Measurements from ENCODE around the gene COMP.

The COMP gene

DNA sequence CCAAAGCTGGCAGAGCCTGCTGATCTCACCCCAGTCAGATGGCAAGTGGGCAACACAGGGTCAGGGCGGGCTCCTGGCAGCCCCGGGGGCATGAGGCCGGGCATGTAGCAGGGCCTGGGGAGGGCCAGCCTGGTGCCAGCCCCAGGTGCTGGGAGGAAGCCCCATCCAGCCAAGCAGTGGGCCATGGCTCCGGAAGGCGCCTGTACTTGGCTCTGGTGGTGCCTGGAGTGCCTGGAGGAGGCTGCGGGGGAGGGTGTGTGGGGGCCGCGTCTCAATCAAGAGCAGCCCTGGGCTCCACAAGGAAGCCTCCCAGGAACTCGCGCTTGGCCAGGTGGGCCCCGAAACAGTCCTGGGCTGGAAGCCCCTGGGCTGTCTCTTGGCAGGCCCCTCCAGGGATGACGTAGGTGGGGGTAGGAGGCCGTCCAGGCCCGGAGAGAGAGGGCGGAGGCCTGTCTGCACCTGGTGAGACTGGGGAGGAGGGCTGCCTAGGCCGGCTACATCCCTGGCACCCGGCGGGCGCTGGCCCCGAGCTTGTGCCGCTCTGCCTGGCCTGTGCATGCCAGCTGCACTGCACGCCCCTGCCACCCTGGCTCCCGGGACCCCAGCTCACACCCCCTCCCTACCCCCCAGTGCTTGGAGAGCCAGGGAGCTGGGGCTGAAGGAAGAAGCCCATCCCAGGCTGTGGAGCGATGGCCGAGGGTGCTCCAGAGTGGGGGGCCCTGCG is 45.9 kb downstream of the COMP start:
- POLR2A ChIA-PET = interaction anchor here (0.7 kb wide), 1 partner anchor 86 kb away, joined by 3 read pairs; the partner anchor contains the start of gene UPF1
- peaks cover 0 to 3% (median 2%) of the 10 kb centered on the region in 4 experiments for H3K36me3 ChIP-seq (ENCODE audit: control insufficient read depth in 4 of 4, insufficient read depth in 4 of 4, low read length in 3 of 4)

GRCh38 chr19:18743784-18744418 is 47.2 kb downstream of the COMP start:
- no peaks in the 10 kb centered on the region for H3K9me3 ChIP-seq (ENCODE audit: control extremely low read depth in 1 of 5, control insufficient read depth in 4 of 5, insufficient read depth in 2 of 5, low read depth in 1 of 5, low read length in 4 of 5)
- WGBS (ENCODE audit: insufficient coverage) = 98% methylated on average over 33 of the region's 36 CpGs

More for the DNA sequence above, 45.9 kb downstream of the COMP start:
- no peaks in the 10 kb centered on the region for H3K27me3 ChIP-seq (replicated peaks in 2 of 5; ENCODE audit: control insufficient read depth in 4 of 5, insufficient read depth in 5 of 5, low read length in 4 of 5)
- no peak overlapping the region for H3K27ac ChIP-seq (ENCODE audit: insufficient read depth in 1 of 2, low read depth in 1 of 2, low read length in 2 of 2, poor library complexity in 1 of 2, severe bottlenecking in 2 of 2)
- over 99% methylated on average over 14 of the region's 26 CpGs for WGBS (ENCODE audit: insufficient coverage)
- CTCF ChIA-PET = no interaction called here
- no peaks in the 10 kb centered on the region for H3K9me3 ChIP-seq (ENCODE audit: control extremely low read depth in 1 of 5, control insufficient read depth in 4 of 5, insufficient read depth in 2 of 5, low read depth in 1 of 5, low read length in 4 of 5)
- no peak overlapping the region for H3K4me3 ChIP-seq (ENCODE audit: control insufficient read depth in 1 of 7, extremely low read depth in 1 of 7, insufficient read depth in 4 of 7, low read depth in 2 of 7, low read length in 6 of 7)
- H3K4me1 ChIP-seq (ENCODE audit: control extremely low read depth in 1 of 4, control insufficient read depth in 4 of 4, insufficient read depth in 4 of 4, low read length in 3 of 4) = no peaks in the 10 kb centered on the region
- DNase-seq = no peak

GRCh38 chr19:18742838-18743783 is 48.0 kb downstream of the COMP start:
- ChIA-PET POLR2A (no interaction called here), CTCF (no interaction called here)
- WGBS (ENCODE audit: insufficient coverage) = 90% methylated on average over 32 of the region's 38 CpGs
- H3K27me3 ChIP-seq (replicated peaks in 2 of 5; ENCODE audit: control insufficient read depth in 4 of 5, insufficient read depth in 5 of 5, low read length in 4 of 5) = no peaks in the 10 kb centered on the region
- no peaks in the 10 kb centered on the region for H3K4me1 ChIP-seq (ENCODE audit: control extremely low read depth in 1 of 4, control insufficient read depth in 4 of 4, insufficient read depth in 4 of 4, low read length in 3 of 4)
- no peak overlapping the region for H3K27ac ChIP-seq (ENCODE audit: insufficient read depth in 1 of 2, low read depth in 1 of 2, low read length in 2 of 2, poor library complexity in 1 of 2, severe bottlenecking in 2 of 2)
- H3K9me3 ChIP-seq (ENCODE audit: control extremely low read depth in 1 of 5, control insufficient read depth in 4 of 5, insufficient read depth in 2 of 5, low read depth in 1 of 5, low read length in 4 of 5) = no peaks in the 10 kb centered on the region
- no peak overlapping the region for H3K4me3 ChIP-seq (ENCODE audit: control insufficient read depth in 1 of 7, extremely low read depth in 1 of 7, insufficient read depth in 4 of 7, low read depth in 2 of 7, low read length in 6 of 7)
- no peaks in the 10 kb centered on the region for H3K36me3 ChIP-seq (ENCODE audit: control insufficient read depth in 4 of 4, insufficient read depth in 4 of 4, low read length in 3 of 4)
- peak in 2 of 3 donors; percentile 38 to 53 for DNase-seq

More at GRCh38 chr19:18743784-18744418, 47.2 kb downstream of the COMP start:
- CTCF ChIA-PET = no interaction called here
- DNase-seq = no peak
- H3K36me3 ChIP-seq (ENCODE audit: control insufficient read depth in 4 of 4, insufficient read depth in 4 of 4, low read length in 3 of 4) = peaks cover 0 to under 1% (median 0%) of the 10 kb centered on the region in 4 experiments
- no peaks in the 10 kb centered on the region for H3K4me1 ChIP-seq (ENCODE audit: control extremely low read depth in 1 of 4, control insufficient read depth in 4 of 4, insufficient read depth in 4 of 4, low read length in 3 of 4)
- no peak overlapping the region for H3K27ac ChIP-seq (ENCODE audit: insufficient read depth in 1 of 2, low read depth in 1 of 2, low read length in 2 of 2, poor library complexity in 1 of 2, severe bottlenecking in 2 of 2)
- POLR2A ChIA-PET = no interaction called here
- no peak overlapping the region for H3K4me3 ChIP-seq (ENCODE audit: control insufficient read depth in 1 of 7, extremely low read depth in 1 of 7, insufficient read depth in 4 of 7, low read depth in 2 of 7, low read length in 6 of 7)
- H3K27me3 ChIP-seq (replicated peaks in 2 of 5; ENCODE audit: control insufficient read depth in 4 of 5, insufficient read depth in 5 of 5, low read length in 4 of 5) = no peaks in the 10 kb centered on the region

GRCh38 chr19:18742324-18742723 is 48.8 kb downstream of the COMP start:
- H3K36me3 ChIP-seq (ENCODE audit: control insufficient read depth in 4 of 4, insufficient read depth in 4 of 4, low read length in 3 of 4) = no peaks in the 10 kb centered on the region
- H3K4me1 ChIP-seq (ENCODE audit: control extremely low read depth in 1 of 4, control insufficient read depth in 4 of 4, insufficient read depth in 4 of 4, low read length in 3 of 4) = no peaks in the 10 kb centered on the region
- H3K27ac ChIP-seq (ENCODE audit: insufficient read depth in 1 of 2, low read depth in 1 of 2, low read length in 2 of 2, poor library complexity in 1 of 2, severe bottlenecking in 2 of 2) = no peak overlapping the region
- 97% methylated on average over 14 of the region's 14 CpGs for WGBS (ENCODE audit: insufficient coverage)
- ChIA-PET CTCF (interaction anchor here (1.3 kb wide), 1 partner anchor 10 kb away, joined by 3 read pairs; no protein-coding TSS in a partner anchor), POLR2A (no interaction called here)
- H3K9me3 ChIP-seq (ENCODE audit: control extremely low read depth in 1 of 5, control insufficient read depth in 4 of 5, insufficient read depth in 2 of 5, low read depth in 1 of 5, low read length in 4 of 5) = no peaks in the 10 kb centered on the region
- no peaks in the 10 kb centered on the region for H3K27me3 ChIP-seq (replicated peaks in 2 of 5; ENCODE audit: control insufficient read depth in 4 of 5, insufficient read depth in 5 of 5, low read length in 4 of 5)
- DNase-seq = no peak
- H3K4me3 ChIP-seq (ENCODE audit: control insufficient read depth in 1 of 7, extremely low read depth in 1 of 7, insufficient read depth in 4 of 7, low read depth in 2 of 7, low read length in 6 of 7) = no peak overlapping the region

DNA sequence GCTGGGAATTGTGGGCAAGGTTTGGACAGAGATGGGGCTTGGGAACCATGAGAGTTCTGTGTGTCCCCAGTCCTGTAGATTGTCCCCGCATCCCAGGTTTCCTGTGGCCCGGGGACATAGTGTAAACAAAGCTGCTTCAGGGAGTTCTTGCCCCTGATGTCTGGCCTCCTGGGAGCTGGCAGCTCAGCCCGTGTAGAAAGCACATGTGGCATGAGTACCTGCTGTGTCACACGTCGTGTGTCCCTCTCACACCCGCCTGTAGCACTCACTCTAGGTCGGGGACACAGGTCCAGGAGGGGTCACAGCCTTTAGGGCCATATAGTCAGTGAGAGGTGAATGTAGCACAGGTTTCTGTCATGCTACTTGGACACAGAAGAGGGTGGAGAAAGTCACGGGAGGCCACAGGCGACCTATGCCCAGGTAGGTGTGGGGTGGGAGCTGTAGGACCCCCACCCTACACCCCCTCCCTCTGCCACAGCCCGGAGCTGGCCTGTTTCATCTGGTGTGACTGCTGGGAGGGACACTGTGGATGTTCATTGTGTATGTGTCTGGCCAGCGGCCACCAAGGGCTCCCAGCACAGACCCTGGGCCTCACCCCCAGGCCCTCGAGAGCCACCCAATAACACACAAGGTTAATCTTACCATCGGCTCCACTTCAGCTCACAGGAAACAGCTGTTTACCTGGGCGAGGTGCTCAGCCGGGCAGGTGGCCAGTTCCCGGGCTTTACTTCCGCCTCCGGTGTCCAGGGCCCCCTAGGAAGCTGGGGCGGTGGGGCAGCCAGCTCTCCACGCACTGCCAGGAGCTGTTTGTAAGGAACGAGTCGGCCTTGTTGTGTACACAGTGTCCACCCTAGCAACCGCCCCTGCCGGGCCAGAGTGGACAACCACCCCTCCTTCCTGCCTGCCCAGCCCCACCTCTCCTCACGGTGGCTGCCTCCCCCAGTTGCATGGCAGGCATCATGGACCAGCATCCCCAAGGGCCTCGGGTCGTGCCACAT is 49.7 kb downstream of the COMP start:
- ChIA-PET POLR2A (no interaction called here), CTCF (interaction anchor here (0.6 to 1.3 kb wide), 2 partner anchors 9 to 327 kb away, joined by 3 to 4 read pairs; no protein-coding TSS in a partner anchor)

DNA sequence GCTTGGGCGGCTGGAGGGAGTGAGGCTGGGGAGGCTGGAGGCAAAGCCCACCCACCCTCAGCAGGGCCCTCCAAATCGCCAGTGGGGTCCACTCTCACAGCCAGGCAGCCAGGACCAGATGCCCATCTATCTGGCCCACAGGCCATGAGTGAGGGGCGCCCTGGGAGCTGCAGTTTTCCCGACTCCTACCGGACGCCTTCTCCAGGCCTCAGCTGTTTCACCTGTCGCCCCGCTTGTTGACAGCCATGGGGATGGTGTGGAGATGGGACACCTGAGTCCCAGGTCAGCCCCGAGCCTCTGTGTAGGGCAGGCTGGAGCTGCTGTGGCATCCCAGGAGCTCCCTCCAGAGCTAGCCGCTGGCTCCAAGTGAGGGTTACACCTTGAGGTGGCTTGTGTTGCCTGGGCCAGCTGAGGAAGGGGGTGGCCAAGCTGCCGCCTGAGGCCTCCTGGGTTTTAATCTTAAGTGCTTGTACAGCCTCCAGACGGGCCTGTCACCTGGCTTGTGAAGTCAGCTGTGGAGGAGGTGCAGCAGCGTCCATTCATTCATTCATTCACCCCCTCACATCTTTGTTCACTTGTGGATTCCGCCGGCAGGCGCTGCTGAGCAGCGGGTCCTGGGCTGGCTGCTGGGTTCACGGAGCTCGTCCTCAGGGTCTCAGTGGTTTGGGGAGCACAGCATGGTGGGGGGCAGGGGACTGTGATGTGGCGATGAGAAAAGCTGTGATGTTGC is 52.0 kb downstream of the COMP start:
- DNase-seq = no peak
- ChIA-PET POLR2A (no interaction called here), CTCF (interaction anchor here (0.6 kb wide), 1 partner anchor 31 kb away, joined by 3 read pairs; no protein-coding TSS in a partner anchor)

More for the DNA sequence above, 49.7 kb downstream of the COMP start:
- Histone ChIP-seq H3K4me3 (ENCODE audit: control insufficient read depth in 1 of 7, extremely low read depth in 1 of 7, insufficient read depth in 4 of 7, low read depth in 2 of 7, low read length in 6 of 7) (no peak overlapping the region), H3K4me1 (ENCODE audit: control extremely low read depth in 1 of 4, control insufficient read depth in 4 of 4, insufficient read depth in 4 of 4, low read length in 3 of 4) (no peaks in the 10 kb centered on the region), H3K27ac (ENCODE audit: insufficient read depth in 1 of 2, low read depth in 1 of 2, low read length in 2 of 2, poor library complexity in 1 of 2, severe bottlenecking in 2 of 2) (no peak overlapping the region), H3K27me3 (replicated peaks in 2 of 5; ENCODE audit: control insufficient read depth in 4 of 5, insufficient read depth in 5 of 5, low read length in 4 of 5) (no peaks in the 10 kb centered on the region), H3K9me3 (ENCODE audit: control extremely low read depth in 1 of 5, control insufficient read depth in 4 of 5, insufficient read depth in 2 of 5, low read depth in 1 of 5, low read length in 4 of 5) (no peaks in the 10 kb centered on the region), H3K36me3 (ENCODE audit: control insufficient read depth in 4 of 4, insufficient read depth in 4 of 4, low read length in 3 of 4) (no peaks in the 10 kb centered on the region)
- DNase-seq = no peak
- WGBS (ENCODE audit: insufficient coverage) = 92% methylated on average over 14 of the region's 27 CpGs

More for the DNA sequence above, 52.0 kb downstream of the COMP start:
- no peaks in the 10 kb centered on the region for H3K36me3 ChIP-seq (ENCODE audit: control insufficient read depth in 4 of 4, insufficient read depth in 4 of 4, low read length in 3 of 4)
- H3K9me3 ChIP-seq (ENCODE audit: control extremely low read depth in 1 of 5, control insufficient read depth in 4 of 5, insufficient read depth in 2 of 5, low read depth in 1 of 5, low read length in 4 of 5) = no peaks in the 10 kb centered on the region
- no peaks in the 10 kb centered on the region for H3K4me1 ChIP-seq (ENCODE audit: control extremely low read depth in 1 of 4, control insufficient read depth in 4 of 4, insufficient read depth in 4 of 4, low read length in 3 of 4)
- no peaks in the 10 kb centered on the region for H3K27me3 ChIP-seq (replicated peaks in 2 of 5; ENCODE audit: control insufficient read depth in 4 of 5, insufficient read depth in 5 of 5, low read length in 4 of 5)
- WGBS (ENCODE audit: insufficient coverage) = 100% methylated on average over 8 of the region's 20 CpGs
- no peak overlapping the region for H3K27ac ChIP-seq (ENCODE audit: insufficient read depth in 1 of 2, low read depth in 1 of 2, low read length in 2 of 2, poor library complexity in 1 of 2, severe bottlenecking in 2 of 2)
- H3K4me3 ChIP-seq (ENCODE audit: control insufficient read depth in 1 of 7, extremely low read depth in 1 of 7, insufficient read depth in 4 of 7, low read depth in 2 of 7, low read length in 6 of 7) = no peak overlapping the region

Measured in common myeloid progenitor, CD34-positive (primary cell).